Measurements from ENCODE around the gene REXO1. TPM values are rescaled to one million over a fixed set of nuclear protein-coding genes. Genes with fewer than 3 reads are reported as not detected.
A peak's percentile ranks its signal among the peaks of the same experiment; 100 is the strongest.

REXO1 gene
- total RNA-seq, 1 experiment from 2014 or later = 43.0 TPM

GRCh38 chr19:1768248-1768647, 80.0 kb downstream of the REXO1 start:
- no peak overlapping the region for H3K4me3 Mint-ChIP-seq (ENCODE audit: unreplicated experiment)
- H3K36me3 ChIP-seq (ENCODE audit: control insufficient read depth, insufficient read depth, low read length) = no peaks in the 10 kb centered on the region
- no TSS peak for BruUV-seq (replicated peaks)
- TF ChIP-seq CTCF (IDR thresholded peaks at IDR 0.05; ENCODE audit: insufficient read depth in 1 of 2, low read depth in 1 of 2, low read length in 1 of 2, severe bottlenecking in 1 of 2, unreplicated experiment in 1 of 2) = no peak
- no peaks in the 10 kb centered on the region; the same call in 1 of the 2 replicates for H3K27me3 ChIP-seq (replicated peaks; ENCODE audit: control insufficient read depth, insufficient read depth, low read length)
- DNase-seq = no peak
- POLR2A ChIA-PET = no interaction called here
- no peaks in the 10 kb centered on the region for H3K4me1 ChIP-seq
- H3K9me3 ChIP-seq = peaks cover 11% of the 10 kb centered on the region
- CTCF ChIA-PET = no interaction called here
- no peak overlapping the region for H3K4me3 ChIP-seq (ENCODE audit: low read depth, low read length)
- no peak overlapping the region for H3K27ac Mint-ChIP-seq (ENCODE audit: unreplicated experiment)
- peaks cover 15% of the 10 kb centered on the region for H3K27me3 Mint-ChIP-seq (ENCODE audit: insufficient read depth, unreplicated experiment)
- H3K4me1 Mint-ChIP-seq (ENCODE audit: low read depth, unreplicated experiment) = no peaks in the 10 kb centered on the region
- H3K9me3 Mint-ChIP-seq (ENCODE audit: unreplicated experiment) = peaks cover 13% of the 10 kb centered on the region
- intact Hi-C loops (cut with micrococcal nuclease; ENCODE audit: unreplicated experiment) = no loop called here
- no peaks in the 10 kb centered on the region for H3K36me3 Mint-ChIP-seq (ENCODE audit: insufficient read depth, unreplicated experiment)

GRCh38 chr19:1767464-1767933, 80.8 kb downstream of the REXO1 start:
- DNase-seq = peak in 1 of 2 experiments; percentile 67
- CTCF ChIA-PET = interaction anchor here (2.0 kb wide), 1 partner anchor 95 kb away, joined by 9 read pairs; no protein-coding TSS in a partner anchor
- H3K4me3 Mint-ChIP-seq (ENCODE audit: unreplicated experiment) = no peak overlapping the region
- intact Hi-C loops (cut with micrococcal nuclease; ENCODE audit: unreplicated experiment) = loop anchor here (1.0 kb wide), 1 partner anchor 95 kb away; no protein-coding TSS in a partner anchor
- H3K4me3 ChIP-seq (ENCODE audit: low read depth, low read length) = no peak overlapping the region
- no peak overlapping the region for H3K27ac Mint-ChIP-seq (ENCODE audit: unreplicated experiment)
- peak; percentile 92 to 93 for TF ChIP-seq CTCF (IDR thresholded peaks at IDR 0.05; ENCODE audit: insufficient read depth in 1 of 2, low read depth in 1 of 2, low read length in 1 of 2, severe bottlenecking in 1 of 2, unreplicated experiment in 1 of 2)
- BruUV-seq (replicated peaks) = no TSS peak
- peaks cover 11% of the 10 kb centered on the region for H3K9me3 ChIP-seq
- H3K27me3 ChIP-seq (replicated peaks; ENCODE audit: control insufficient read depth, insufficient read depth, low read length) = no peaks in the 10 kb centered on the region; the same call in 1 of the 2 replicates
- no peaks in the 10 kb centered on the region for H3K36me3 ChIP-seq (ENCODE audit: control insufficient read depth, insufficient read depth, low read length)
- POLR2A ChIA-PET = no interaction called here
- H3K9me3 Mint-ChIP-seq (ENCODE audit: unreplicated experiment) = peaks cover 13% of the 10 kb centered on the region
- H3K4me1 ChIP-seq = no peaks in the 10 kb centered on the region
- H3K36me3 Mint-ChIP-seq (ENCODE audit: insufficient read depth, unreplicated experiment) = no peaks in the 10 kb centered on the region
- H3K27me3 Mint-ChIP-seq (ENCODE audit: insufficient read depth, unreplicated experiment) = peaks cover 18% of the 10 kb centered on the region
- no peaks in the 10 kb centered on the region for H3K4me1 Mint-ChIP-seq (ENCODE audit: low read depth, unreplicated experiment)

- Mint-ChIP-seq H3K27me3 (ENCODE audit: insufficient read depth, unreplicated experiment) (peaks cover 16% of the 10 kb centered on the region), H3K4me3 (ENCODE audit: unreplicated experiment) (no peak overlapping the region), H3K36me3 (ENCODE audit: insufficient read depth, unreplicated experiment) (no peaks in the 10 kb centered on the region), H3K27ac (ENCODE audit: unreplicated experiment) (no peak overlapping the region), H3K4me1 (ENCODE audit: low read depth, unreplicated experiment) (no peaks in the 10 kb centered on the region), H3K9me3 (ENCODE audit: unreplicated experiment) (peaks cover 13% of the 10 kb centered on the region)
- no peaks in the 10 kb centered on the region for H3K4me1 ChIP-seq
- no peaks in the 10 kb centered on the region; the same call in 1 of the 2 replicates for H3K27me3 ChIP-seq (replicated peaks; ENCODE audit: control insufficient read depth, insufficient read depth, low read length)
- ChIA-PET POLR2A (no interaction called here), CTCF (interaction anchor here (2.0 kb wide), 1 partner anchor 95 kb away, joined by 9 read pairs; no protein-coding TSS in a partner anchor)
- H3K4me3 ChIP-seq (ENCODE audit: low read depth, low read length) = no peak overlapping the region
- DNase-seq = no peak
- TF ChIP-seq CTCF (IDR thresholded peaks at IDR 0.05; ENCODE audit: insufficient read depth in 1 of 2, low read depth in 1 of 2, low read length in 1 of 2, severe bottlenecking in 1 of 2, unreplicated experiment in 1 of 2) = no peak
- intact Hi-C loops (cut with micrococcal nuclease; ENCODE audit: unreplicated experiment) = loop anchor here (1.0 kb wide), 1 partner anchor 95 kb away; no protein-coding TSS in a partner anchor
- no TSS peak for BruUV-seq (replicated peaks)
- no peaks in the 10 kb centered on the region for H3K36me3 ChIP-seq (ENCODE audit: control insufficient read depth, insufficient read depth, low read length)
- peaks cover 11% of the 10 kb centered on the region for H3K9me3 ChIP-seq
Observed at GRCh38 chr19:1766800-1767352, 81.4 kb downstream of the REXO1 start.
